HT-29 (cell line): Measurements from ENCODE around the gene TP53TG5. TPM values are rescaled to one million over a fixed set of nuclear protein-coding genes. Genes with fewer than 3 reads are reported as not detected.

ENCODE experiments used
- DNase-seq: peaks from one replicate; pipeline ENCODE4 v3.0.0-alpha.2; 2015; ENCODE audit warnings: low spot score
- total RNA-seq: library from RNA; depleted of rRNA; stranded (reverse); fragments of >200 nt; shearing (Covaris generic); gene quantifications from 2 replicates; pipeline ENCODE4 v1.2.3, GENCODE V29; 2014

Gene TP53TG5
- total RNA-seq, 1 experiment from 2014 or later: 1.6 TPM

GRCh38 chr20:45405571-45406259, 27.6 kb upstream of the TP53TG5 start:
- DNase-seq: peak; percentile 63

- peak; percentile 14 for DNase-seq
Observed at GRCh38 chr20:45404438-45404837, 26.3 kb upstream of the TP53TG5 start.

- no peak for DNase-seq
Observed at GRCh38 chr20:45402946-45403345, 24.8 kb upstream of the TP53TG5 start.

- no peak for DNase-seq
Observed at GRCh38 chr20:45400346-45401031, 22.4 kb upstream of the TP53TG5 start.

GRCh38 chr20:45399018-45399417, 20.9 kb upstream of the TP53TG5 start:
- DNase-seq: no peak

- DNase-seq: no peak
Observed at GRCh38 chr20:45395114-45395415, 16.9 kb upstream of the TP53TG5 start.

- no peak for DNase-seq
Observed at GRCh38 chr20:45394221-45395113, 16.3 kb upstream of the TP53TG5 start.

GRCh38 chr20:45392733-45393132, 14.6 kb upstream of the TP53TG5 start:
- DNase-seq: peak; percentile 48

- no peak for DNase-seq
Observed at GRCh38 chr20:45391559-45391958, 13.4 kb upstream of the TP53TG5 start.

GRCh38 chr20:45390931-45391330, 12.8 kb upstream of the TP53TG5 start:
- no peak for DNase-seq

GRCh38 chr20:45387274-45387673, 9.1 kb upstream of the TP53TG5 start:
- DNase-seq: no peak

- DNase-seq: no peak
Observed at GRCh38 chr20:45377269-45377668, 856 bp downstream of the TP53TG5 start.

- no peak for DNase-seq
Observed at GRCh38 chr20:45374966-45375365, 3.2 kb downstream of the TP53TG5 start.

- DNase-seq: no peak
Observed at GRCh38 chr20:45374101-45374467, 4.0 kb downstream of the TP53TG5 start.

- peak; percentile 100 for DNase-seq
Observed at GRCh38 chr20:45373353-45374100, 4.6 kb downstream of the TP53TG5 start.

GRCh38 chr20:45372646-45373352, 5.3 kb downstream of the TP53TG5 start:
- no peak for DNase-seq

- DNase-seq: no peak
Observed at GRCh38 chr20:45372241-45372640, 5.9 kb downstream of the TP53TG5 start.

- DNase-seq: no peak
Observed at GRCh38 chr20:45370571-45371160, 7.5 kb downstream of the TP53TG5 start.

- no peak for DNase-seq
Observed at GRCh38 chr20:45368221-45368980, 9.7 kb downstream of the TP53TG5 start.

- no peak for DNase-seq
Observed at GRCh38 chr20:45367126-45367525, 11.0 kb downstream of the TP53TG5 start.
